ENCODE results near the gene SPATC1L.

DNA sequence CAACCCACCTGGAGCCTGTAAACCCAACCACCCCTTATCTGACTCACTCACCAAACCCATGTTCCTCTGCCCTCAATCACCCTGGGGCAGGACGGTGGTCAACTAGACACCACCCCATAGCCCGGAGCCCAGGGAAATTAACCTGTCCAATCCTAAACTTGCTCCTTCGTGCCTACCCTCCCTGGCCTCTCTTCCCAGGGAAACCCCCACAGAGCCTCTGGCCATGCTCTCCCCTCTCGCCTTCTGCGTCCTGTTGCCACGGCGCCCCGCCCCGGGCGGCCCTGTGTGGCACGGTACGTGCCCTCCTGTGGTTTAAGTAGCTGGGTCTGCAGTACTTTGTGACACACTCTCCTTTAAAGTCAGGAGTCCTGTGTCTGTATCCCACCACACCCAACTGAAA lies 24.9 kb downstream of the SPATC1L start:
- no peak for TF ChIP-seq EP300 (IDR thresholded peaks at IDR 0.05)
- TF ChIP-seq, protein P1, sequence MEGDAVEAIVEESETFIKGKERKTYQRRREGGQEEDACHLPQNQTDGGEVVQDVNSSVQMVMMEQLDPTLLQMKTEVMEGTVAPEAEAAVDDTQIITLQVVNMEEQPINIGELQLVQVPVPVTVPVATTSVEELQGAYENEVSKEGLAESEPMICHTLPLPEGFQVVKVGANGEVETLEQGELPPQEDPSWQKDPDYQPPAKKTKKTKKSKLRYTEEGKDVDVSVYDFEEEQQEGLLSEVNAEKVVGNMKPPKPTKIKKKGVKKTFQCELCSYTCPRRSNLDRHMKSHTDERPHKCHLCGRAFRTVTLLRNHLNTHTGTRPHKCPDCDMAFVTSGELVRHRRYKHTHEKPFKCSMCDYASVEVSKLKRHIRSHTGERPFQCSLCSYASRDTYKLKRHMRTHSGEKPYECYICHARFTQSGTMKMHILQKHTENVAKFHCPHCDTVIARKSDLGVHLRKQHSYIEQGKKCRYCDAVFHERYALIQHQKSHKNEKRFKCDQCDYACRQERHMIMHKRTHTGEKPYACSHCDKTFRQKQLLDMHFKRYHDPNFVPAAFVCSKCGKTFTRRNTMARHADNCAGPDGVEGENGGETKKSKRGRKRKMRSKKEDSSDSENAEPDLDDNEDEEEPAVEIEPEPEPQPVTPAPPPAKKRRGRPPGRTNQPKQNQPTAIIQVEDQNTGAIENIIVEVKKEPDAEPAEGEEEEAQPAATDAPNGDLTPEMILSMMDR (IDR thresholded peaks at IDR 0.05): no peak
- no peak for TF ChIP-seq POLR2A (IDR thresholded peaks at IDR 0.05; ENCODE audit: low read depth)
- no peak for TF ChIP-seq POLR2AphosphoS5 (IDR thresholded peaks at IDR 0.05)
